K562 (cell line): ENCODE measurements around the gene COL4A4. TPM values are rescaled to one million over a fixed set of nuclear protein-coding genes. Genes with fewer than 3 reads are reported as not detected.

Experiments
- ATAC-seq: fragments of 200-7000 bp; cut with Tn5 transposase; 3 replicates; pipeline ENCODE4 v1.9.1; 2020; ENCODE audit warnings: moderate library complexity
- BruUV-seq: library from RNA; stranded (reverse); fragments of 400-500 nt; replicated peaks from 2 replicates; lab custom pipeline; 2021; lab: Mats Ljungman, UMichigan
- CTCF ChIA-PET: fragments of 300-600 bp; formaldehyde crosslinking; extraction: SDS; loops from one replicate; lab custom pipeline; 2021; ENCODE audit warnings: low intra/inter-chr PET ratio; lab: Yijun Ruan, JAX
- POLR2A ChIA-PET: fragments of 300-600, 350-650 bp; sonication (Branson Sonifier 250); formaldehyde crosslinking; extraction: SDS; loops from one replicate; lab custom pipeline; 2021; ENCODE audit warnings: antibody characterized with exemption, inconsistent platforms; lab: Yijun Ruan, JAX
- DNase-seq, 4 experiments: peaks; one replicate each; pipeline versions ENCODE4 v3.0.0 to v3.0.0-alpha.2; 2011 to 2018; ENCODE audit warnings: low spot score in 3 of 4, mixed read lengths in 3 of 4; ENCODE audit errors: extremely low read depth in 1 of 4
- FAIRE-seq: peaks from 2 replicates; lab custom pipeline; 2011; peaks lifted over from hg19 to GRCh38; lab: Jason Lieb, UNC
- H2AFZ ChIP-seq: 2 replicates; pipeline ENCODE4 v1.6.0; 2011; ENCODE audit warnings: low read depth, low read length, control low read depth, inconsistent platforms
- H3K27ac ChIP-seq: fragments of 200-600 bp; 3 replicates; pipeline ENCODE4 v1.8.0; 2011; ENCODE audit warnings: low read depth, mild to moderate bottlenecking, control low read depth, inconsistent platforms, low read length, moderate library complexity, mixed read lengths; ENCODE audit errors: extremely low read depth
- H3K27me3 ChIP-seq, 2 experiments: fragments of 300-600 bp in 1 of 2; 2 replicates in 1 of 2; 3 replicates in 1 of 2; pipeline versions ENCODE4 v1.6.0 to v1.8.0; 2011; ENCODE audit warnings: inconsistent platforms in 2 of 2, low read length in 2 of 2, mild to moderate bottlenecking in 1 of 2, mixed read lengths in 1 of 2, moderate library complexity in 1 of 2; ENCODE audit not compliant: control insufficient read depth in 2 of 2, insufficient read depth in 2 of 2
- H3K36me3 ChIP-seq: fragments of 300-600 bp; 3 replicates; pipeline ENCODE4 v1.8.0; 2011; ENCODE audit warnings: mild to moderate bottlenecking, low read length, inconsistent platforms; ENCODE audit not compliant: control insufficient read depth, insufficient read depth
- H3K4me1 ChIP-seq, 2 experiments: fragments of 200-600 bp in 1 of 2; replicated peaks in 1 of 2; 2 replicates in 1 of 2; 3 replicates in 1 of 2; pipeline versions ENCODE4 v1.5.1 to v1.8.0; 2011; ENCODE audit warnings: inconsistent platforms in 2 of 2, low read length in 2 of 2, mild to moderate bottlenecking in 1 of 2, mixed read lengths in 1 of 2, moderate library complexity in 1 of 2; ENCODE audit not compliant: control insufficient read depth in 2 of 2, insufficient read depth in 2 of 2
- H3K4me2 ChIP-seq: 2 replicates; pipeline ENCODE4 v1.6.1; 2011; ENCODE audit warnings: low read length, control low read depth, inconsistent platforms, mixed read lengths; ENCODE audit not compliant: insufficient read depth
- H3K4me3 ChIP-seq: fragments of 200-600 bp; sonication (generic), shearing (Covaris generic); 2 replicates; pipeline ENCODE4 v1.5.1; 2016; ENCODE audit warnings: control low read depth, inconsistent platforms
- H3K79me2 ChIP-seq: fragments of 200-600 bp; 3 replicates; pipeline ENCODE4 v1.8.0; 2011; ENCODE audit warnings: low read length, inconsistent platforms; ENCODE audit not compliant: control insufficient read depth, insufficient read depth
- H3K9ac ChIP-seq, 2 experiments: 2 replicates each; pipeline versions ENCODE4 v1.6.0 to v1.6.1; 2011; ENCODE audit warnings: low read depth in 2 of 2, low read length in 2 of 2, control low read depth in 1 of 2, inconsistent platforms in 1 of 2, mild to moderate bottlenecking in 1 of 2, mixed read lengths in 1 of 2; ENCODE audit not compliant: insufficient read depth in 1 of 2
- H3K9me1 ChIP-seq: one replicate; pipeline ENCODE4 v1.6.0; 2011; ENCODE audit warnings: inconsistent platforms, mild to moderate bottlenecking, low read length, moderate library complexity; ENCODE audit not compliant: control insufficient read depth, insufficient read depth
- H3K9me3 ChIP-seq: replicated peaks from 2 replicates; pipeline ENCODE4 v1.5.1; 2011; ENCODE audit warnings: low read depth, low read length, inconsistent platforms; ENCODE audit not compliant: control insufficient read depth, insufficient read depth
- H4K20me1 ChIP-seq: replicated peaks from 2 replicates; pipeline ENCODE4 v1.6.1; 2011; ENCODE audit warnings: low read length, inconsistent platforms, mixed read lengths; ENCODE audit not compliant: control insufficient read depth, insufficient read depth
- BRF1 ChIP-seq: IDR thresholded peaks from 3 replicates; pipeline ENCODE4 v1.6.1; 2011; ENCODE audit warnings: borderline replicate concordance, mild to moderate bottlenecking; ENCODE audit not compliant: insufficient read length; ENCODE audit errors: extremely low read depth
- COPS2 ChIP-seq: fragments of 450-650 bp; conservative IDR thresholded peaks from 2 replicates; pipeline ENCODE4 v1.6.1; 2016; ENCODE audit warnings: mild to moderate bottlenecking, moderate library complexity
- NCOA4 ChIP-seq: fragments of 450-650 bp; IDR thresholded peaks from 2 replicates; pipeline ENCODE4 v1.6.1; 2018; ENCODE audit warnings: mild to moderate bottlenecking; ENCODE audit not compliant: partially characterized antibody
- SMAD2 ChIP-seq: fragments of 150-350 bp; IDR thresholded peaks from 2 replicates; pipeline ENCODE4 v1.6.1; 2014; ENCODE audit warnings: low read depth, mild to moderate bottlenecking, low read length
- YY1 ChIP-seq, 3 experiments: IDR thresholded peaks; 2 replicates each; pipeline ENCODE4 v1.6.1; 2011; ENCODE audit warnings: low read length in 2 of 3, mild to moderate bottlenecking in 2 of 3, moderate library complexity in 2 of 3, borderline replicate concordance in 1 of 3, control low read depth in 1 of 3, low read depth in 1 of 3; ENCODE audit not compliant: insufficient read depth in 3 of 3, insufficient replicate concordance in 2 of 3, control insufficient read depth in 1 of 3, insufficient read length in 1 of 3; ENCODE audit errors: extremely low read depth in 1 of 3
- WGBS: fragments of 100-300 bp; shearing (Covaris generic); methylation state at CpG from one replicate; pipeline ENCODE4 v1.1.6; 2016; ENCODE audit warnings: low coverage, mixed read lengths; ENCODE audit not compliant: insufficient coverage; ENCODE audit errors: missing lambda C conversion rate; 5-methylcytosine and 5-hydroxymethylcytosine counted together
- in situ Hi-C: fragments of 300-500 bp; cut with MboI; formaldehyde crosslinking; loops from 4 replicates; pipeline ENCODE4 v1.15.0; 2018; ENCODE audit warnings: inconsistent platforms, mixed read lengths
- intact Hi-C: fragments of 100-400 bp; cut with micrococcal nuclease; formaldehyde crosslinking; loops from 2 replicates; pipeline ENCODE4 v1.14.2; 2022
- polyA plus RNA-seq, 8 experiments: library from polyadenylated mRNA; depleted of rRNA in 4 of 8; stranded (reverse) in 5 of 8; unstranded in 3 of 8; fragments of >200 nt; fragmentation: Nextera tagmentation in 2 of 8; fragmentation: Illumina TruSeq in 1 of 8; extraction: Ambion mirVana in 2 of 8; extraction: Trizol in 1 of 8; gene quantifications; 2 replicates each; pipeline versions ENCODE4 v1.2.1 to v1.2.3, GENCODE V29; 2011 to 2014; ENCODE audit warnings: inconsistent platforms in 1 of 8, missing spikeins in 1 of 8
- total RNA-seq, 7 experiments: library from RNA; depleted of rRNA in 6 of 7; stranded (reverse); fragments of >200 nt in 6 of 7; fragmentation: Illumina TruSeq in 2 of 7; extraction: Trizol in 2 of 7; gene quantifications; 2 replicates each; pipeline versions ENCODE4 v1.2.1 to v1.2.3, GENCODE V29; 2011 to 2021; ENCODE audit warnings: low replicate concordance in 1 of 7
- TF ChIP-seq, protein P1 (sequence below): fragments of 450-650 bp; IDR thresholded peaks from 2 replicates; pipeline ENCODE4 v1.6.1; 2016; ENCODE audit warnings: borderline replicate concordance

The COL4A4 gene
- total and polyA plus RNA-seq, 9 of the 15 experiments (the other 6 are each of a cell fraction or from before 2014, with no cell fraction given) = under 0.01 to 0.01 TPM; not detected in 7

- no peak for DNase-seq
- Histone ChIP-seq H3K27me3 (no peaks in the 10 kb centered on the region), H3K4me1 (no peaks in the 10 kb centered on the region; a peak in 1 of 5 replicates), H3K9ac (no peak overlapping the region), H3K4me3 (no peak overlapping the region), H3K27ac (no peak overlapping the region), H3K79me2 (no peaks in the 10 kb centered on the region), H3K9me1 (no peaks in the 10 kb centered on the region), H3K9me3 (no peaks in the 10 kb centered on the region), H4K20me1 (no peaks in the 10 kb centered on the region), H3K4me2 (no peak overlapping the region), H2AFZ (no peak overlapping the region), H3K36me3 (no peaks in the 10 kb centered on the region)
- CTCF ChIA-PET = no interaction called here
- no peak for FAIRE-seq
- BruUV-seq = no TSS peak
- no peak for ATAC-seq
- intact Hi-C loops = no loop called here
- in situ Hi-C loops = no loop called here
- TF ChIP-seq YY1 (IDR thresholded peaks at IDR 0.05; ENCODE audit: borderline replicate concordance in 1 of 3, control insufficient read depth in 1 of 3, extremely low read depth in 1 of 3, insufficient read depth in 3 of 3, insufficient read length in 1 of 3, insufficient replicate concordance in 2 of 3, low read depth in 1 of 3, low read length in 2 of 3) (no peak), NCOA4 (no peak), BRF1 (no peak), COPS2 (no peak), SMAD2 (no peak)
- TF ChIP-seq, protein P1, sequence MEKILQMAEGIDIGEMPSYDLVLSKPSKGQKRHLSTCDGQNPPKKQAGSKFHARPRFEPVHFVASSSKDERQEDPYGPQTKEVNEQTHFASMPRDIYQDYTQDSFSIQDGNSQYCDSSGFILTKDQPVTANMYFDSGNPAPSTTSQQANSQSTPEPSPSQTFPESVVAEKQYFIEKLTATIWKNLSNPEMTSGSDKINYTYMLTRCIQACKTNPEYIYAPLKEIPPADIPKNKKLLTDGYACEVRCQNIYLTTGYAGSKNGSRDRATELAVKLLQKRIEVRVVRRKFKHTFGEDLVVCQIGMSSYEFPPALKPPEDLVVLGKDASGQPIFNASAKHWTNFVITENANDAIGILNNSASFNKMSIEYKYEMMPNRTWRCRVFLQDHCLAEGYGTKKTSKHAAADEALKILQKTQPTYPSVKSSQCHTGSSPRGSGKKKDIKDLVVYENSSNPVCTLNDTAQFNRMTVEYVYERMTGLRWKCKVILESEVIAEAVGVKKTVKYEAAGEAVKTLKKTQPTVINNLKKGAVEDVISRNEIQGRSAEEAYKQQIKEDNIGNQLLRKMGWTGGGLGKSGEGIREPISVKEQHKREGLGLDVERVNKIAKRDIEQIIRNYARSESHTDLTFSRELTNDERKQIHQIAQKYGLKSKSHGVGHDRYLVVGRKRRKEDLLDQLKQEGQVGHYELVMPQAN = no peak
- TF ChIP-seq, all 486 proteins: peak for 0
- POLR2A ChIA-PET = no interaction called here
- WGBS = 91% methylated on average over 3 of the region's 6 CpGs
Observed at GRCh38 chr2:226971084-226971483, 192.9 kb downstream of the COL4A4 start.
